Natural killer cell (primary cell): ENCODE data around the gene C4orf50. TPM values are rescaled to one million over a fixed set of nuclear protein-coding genes. Genes with fewer than 3 reads are reported as not detected.
"Not testable (repeated sequence)": the region's sequence is repeated elsewhere in the genome, so short reads cannot be mapped to it uniquely, and the experiment has no call there.

Experiments used
- ATAC-seq, 3 donors: fragments of 150-1000 bp in 2 of 3; fragments of 200-7000 bp in 1 of 3; cut with Tn5 transposase; 1 replicate in 1 of 3; 2 replicates in 2 of 3; pipeline ENCODE4 v1.10.0; 2021; ENCODE audit warnings: mild to moderate bottlenecking in 2 of 3, moderate library complexity in 2 of 3
- DNase-seq, 2 donors: peaks; one replicate each; pipeline versions ENCODE4 v3.0.0 to v3.0.0-alpha.2; 2013 to 2021; ENCODE audit warnings: mixed read lengths in 1 of 2
- H3K27ac ChIP-seq: one replicate; pipeline ENCODE4 v1.5.1; 2013; ENCODE audit warnings: mild to moderate bottlenecking, low read length
- H3K27me3 ChIP-seq: one replicate; pipeline ENCODE4 v1.6.1; 2013; ENCODE audit warnings: low read length; ENCODE audit not compliant: control insufficient read depth, insufficient read depth
- H3K36me3 ChIP-seq: one replicate; pipeline ENCODE4 v1.6.1; 2013; ENCODE audit warnings: low read length; ENCODE audit not compliant: control insufficient read depth, insufficient read depth
- H3K4me1 ChIP-seq: one replicate; pipeline ENCODE4 v1.6.1; 2013; ENCODE audit warnings: low read length; ENCODE audit not compliant: control insufficient read depth, insufficient read depth
- H3K4me3 ChIP-seq: one replicate; pipeline ENCODE4 v1.5.1; 2013; ENCODE audit warnings: low read length
- H3K9me3 ChIP-seq: one replicate; pipeline ENCODE4 v1.6.1; 2013; ENCODE audit warnings: low read length; ENCODE audit not compliant: control insufficient read depth, insufficient read depth
- H3K27ac Mint-ChIP-seq, 2 donors: one replicate each; pipeline ENCODE4 v1.8.0; 2022; ENCODE audit warnings: mild to moderate bottlenecking in 2 of 2, mixed read lengths in 2 of 2, moderate library complexity in 1 of 2
- H3K27me3 Mint-ChIP-seq, 2 donors: one replicate each; pipeline ENCODE4 v1.8.0; 2022; ENCODE audit warnings: low read depth in 2 of 2, mixed read lengths in 2 of 2
- H3K36me3 Mint-ChIP-seq: one replicate; pipeline ENCODE4 v1.8.0; 2022; ENCODE audit warnings: mixed read lengths
- H3K4me1 Mint-ChIP-seq, 2 donors: one replicate each; pipeline ENCODE4 v1.8.0; 2022; ENCODE audit warnings: mixed read lengths in 2 of 2
- H3K4me3 Mint-ChIP-seq: one replicate; pipeline ENCODE4 v1.8.0; 2022; ENCODE audit warnings: mild to moderate bottlenecking, moderate library complexity, mixed read lengths
- H3K9me3 Mint-ChIP-seq, 2 donors: one replicate each; pipeline ENCODE4 v1.8.0; 2022; ENCODE audit warnings: mixed read lengths in 2 of 2
- CTCF ChIP-seq: fragments of 200-600 bp; IDR thresholded peaks from one replicate; pipeline ENCODE4 v1.8.0; 2022; ENCODE audit warnings: antibody characterized with exemption
- WGBS: methylation state at CpG from one replicate; pipeline ENCODE4 v1.1.7; 2013; ENCODE audit warnings: missing lambda C conversion rate; ENCODE audit not compliant: insufficient coverage; 5-methylcytosine and 5-hydroxymethylcytosine counted together
- intact Hi-C: fragments of 100-400 bp; cut with micrococcal nuclease; formaldehyde crosslinking; loops from one replicate; pipeline ENCODE4 v1.14.2; 2022
- total RNA-seq, 4 donors: library from RNA; stranded (reverse); fragments of 120-200 nt in 1 of 4; gene quantifications; one replicate each; pipeline versions ENCODE4 v1.2.3 to v1.2.4, GENCODE V29; 2013 to 2022

The C4orf50 gene
- total RNA-seq, 3 donors from 2014 or later (not counting 1 experiment from before 2014, with no cell fraction given), result 0.63 to 2.7 (median 1.8) TPM

DNA sequence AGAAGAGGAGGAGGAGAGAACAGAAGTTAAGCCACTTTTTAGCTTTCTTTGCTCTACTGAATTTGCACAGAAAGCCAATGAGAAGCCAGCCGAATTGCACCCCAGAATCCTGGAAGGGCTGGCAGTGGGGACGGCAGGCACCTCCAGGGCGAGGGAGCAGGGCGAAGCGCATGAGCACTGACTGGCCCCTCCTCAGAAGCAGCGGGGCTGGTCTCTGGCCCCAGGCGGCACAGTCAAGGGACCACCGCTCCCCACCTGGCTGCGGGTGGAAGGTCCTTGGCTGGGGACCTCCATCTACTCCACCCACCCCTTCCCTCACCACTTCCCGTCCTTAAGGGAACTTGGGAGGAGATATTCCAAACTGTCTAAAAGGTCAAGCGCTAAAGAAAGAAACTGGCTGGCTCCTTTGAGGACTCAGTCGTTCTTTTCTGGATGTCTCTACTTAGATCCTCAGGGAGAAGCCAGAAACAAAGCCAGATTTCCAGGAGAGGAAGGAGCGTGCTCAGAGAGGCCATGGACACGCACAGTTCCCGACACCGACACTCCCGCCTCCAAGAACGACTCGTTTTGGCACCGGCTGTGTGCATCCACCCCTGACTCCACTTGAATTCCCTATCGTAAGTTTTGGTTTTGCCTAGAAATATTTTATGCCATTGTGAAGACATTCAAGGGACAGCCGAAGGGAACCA is 65.8 kb downstream of the C4orf50 start:
- intact Hi-C loops, result no loop called here
- WGBS, result 84% methylated on average over 19 of the region's 22 CpGs
- Histone ChIP-seq H3K36me3 (no peaks in the 10 kb centered on the region), H3K9me3 (no peaks in the 10 kb centered on the region), H3K4me1 (no peaks in the 10 kb centered on the region), H3K27ac (no peak overlapping the region), H3K27me3 (no peaks in the 10 kb centered on the region), H3K4me3 (no peak overlapping the region)
- no peak for DNase-seq
- Mint-ChIP-seq H3K36me3 (no peaks in the 10 kb centered on the region), H3K27me3 (peaks cover 5 to 12% of the 10 kb centered on the region in 2 donors), H3K4me3 (no peak overlapping the region), H3K27ac (no peak overlapping the region), H3K9me3 (no peaks in the 10 kb centered on the region), H3K4me1 (no peaks in the 10 kb centered on the region)
- no peak for TF ChIP-seq CTCF
- no peak for ATAC-seq

GRCh38 chr4:5946653-5947052 is 71.6 kb downstream of the C4orf50 start:
- H3K4me3 Mint-ChIP-seq, H3K4me1 Mint-ChIP-seq, H3K27ac ChIP-seq, H3K9me3 ChIP-seq, ATAC-seq, H3K4me1 ChIP-seq, H3K27ac Mint-ChIP-seq, DNase-seq, H3K9me3 Mint-ChIP-seq, H3K36me3 ChIP-seq, H3K27me3 ChIP-seq, intact Hi-C loops, H3K36me3 Mint-ChIP-seq, H3K4me3 ChIP-seq: not testable (repeated sequence)
- WGBS, result 81% methylated on average over 6 of the region's 6 CpGs
- peaks cover 4 to 13% of the 10 kb centered on the region in 2 donors for H3K27me3 Mint-ChIP-seq

- no peaks in the 10 kb centered on the region for H3K36me3 Mint-ChIP-seq
- no peaks in the 10 kb centered on the region for H3K4me1 ChIP-seq
- ATAC-seq (no peak), DNase-seq (no peak)
- H3K27ac ChIP-seq, result no peak overlapping the region
- 95% methylated on average over 5 of the region's 6 CpGs for WGBS
- TF ChIP-seq CTCF, result no peak
- no peak overlapping the region for H3K27ac Mint-ChIP-seq
- H3K4me1 Mint-ChIP-seq, result peaks cover 0 to 10% of the 10 kb centered on the region in 2 donors
- intact Hi-C loops, result no loop called here
- H3K27me3 ChIP-seq, result no peaks in the 10 kb centered on the region
- H3K9me3 Mint-ChIP-seq, result no peaks in the 10 kb centered on the region
- H3K4me3 ChIP-seq, result no peak overlapping the region
- no peaks in the 10 kb centered on the region for H3K36me3 ChIP-seq
- no peak overlapping the region for H3K4me3 Mint-ChIP-seq
- no peaks in the 10 kb centered on the region for H3K9me3 ChIP-seq
- H3K27me3 Mint-ChIP-seq, result peaks cover 3 to 7% of the 10 kb centered on the region in 2 donors
These were observed 72.3 kb downstream of the C4orf50 start for GRCh38 chr4:5945936-5946335.

GRCh38 chr4:5945171-5945570 is 73.1 kb downstream of the C4orf50 start:
- ATAC-seq (no peak), DNase-seq (no peak)
- no peak overlapping the region for H3K4me3 Mint-ChIP-seq
- no peaks in the 10 kb centered on the region for H3K9me3 ChIP-seq
- no peak overlapping the region for H3K4me3 ChIP-seq
- H3K27ac Mint-ChIP-seq, result no peak overlapping the region
- no peaks in the 10 kb centered on the region for H3K36me3 ChIP-seq
- no peaks in the 10 kb centered on the region for H3K9me3 Mint-ChIP-seq
- no peak for TF ChIP-seq CTCF
- no peak overlapping the region for H3K27ac ChIP-seq
- no peaks in the 10 kb centered on the region for H3K27me3 ChIP-seq
- H3K4me1 ChIP-seq, result no peaks in the 10 kb centered on the region
- H3K27me3 Mint-ChIP-seq, result peaks cover 0 to 9% of the 10 kb centered on the region in 2 donors
- peaks cover 0 to 10% of the 10 kb centered on the region in 2 donors for H3K4me1 Mint-ChIP-seq
- no peaks in the 10 kb centered on the region for H3K36me3 Mint-ChIP-seq
- WGBS, result 84% methylated on average over 11 of the region's 11 CpGs
- intact Hi-C loops, result no loop called here
